IPS-15b (cell line): ENCODE results near the gene PDE4B.

ENCODE experiments used
- H3K27me3 ChIP-seq: one replicate; pipeline ENCODE4 v1.6.1; 2013; ENCODE audit warnings: low read length; ENCODE audit not compliant: control insufficient read depth, insufficient read depth
- H3K36me3 ChIP-seq: one replicate; pipeline ENCODE4 v1.6.1; 2013; ENCODE audit warnings: low read length; ENCODE audit not compliant: control insufficient read depth, insufficient read depth
- H3K4me1 ChIP-seq: one replicate; pipeline ENCODE4 v1.6.1; 2013; ENCODE audit warnings: mild to moderate bottlenecking, low read length; ENCODE audit not compliant: control insufficient read depth, insufficient read depth
- H3K4me3 ChIP-seq: one replicate; pipeline ENCODE4 v1.5.1; 2013; ENCODE audit warnings: low read depth, low read length
- H3K9ac ChIP-seq: one replicate; pipeline ENCODE4 v1.6.1; 2013; ENCODE audit warnings: low read depth, mild to moderate bottlenecking, low read length
- H3K9me3 ChIP-seq: one replicate; pipeline ENCODE4 v1.6.1; 2013; ENCODE audit warnings: mild to moderate bottlenecking, low read length; ENCODE audit not compliant: control insufficient read depth, insufficient read depth

PDE4B gene

GRCh38 chr1:66248257-66248656, 455.6 kb downstream of the PDE4B start:
- Histone ChIP-seq H3K4me1 (no peaks in the 10 kb centered on the region), H3K4me3 (no peak overlapping the region), H3K27me3 (no peaks in the 10 kb centered on the region), H3K9me3 (no peaks in the 10 kb centered on the region), H3K9ac (no peak overlapping the region), H3K36me3 (no peaks in the 10 kb centered on the region)

- Histone ChIP-seq H3K4me1 (no peaks in the 10 kb centered on the region), H3K9me3 (no peaks in the 10 kb centered on the region), H3K9ac (no peak overlapping the region), H3K27me3 (no peaks in the 10 kb centered on the region), H3K4me3 (no peak overlapping the region), H3K36me3 (no peaks in the 10 kb centered on the region)
Observed at GRCh38 chr1:66248746-66249145, 456.1 kb downstream of the PDE4B start.

GRCh38 chr1:66250075-66250474, 457.4 kb downstream of the PDE4B start:
- no peaks in the 10 kb centered on the region for H3K9me3 ChIP-seq
- H3K4me3 ChIP-seq, result no peak overlapping the region

DNA sequence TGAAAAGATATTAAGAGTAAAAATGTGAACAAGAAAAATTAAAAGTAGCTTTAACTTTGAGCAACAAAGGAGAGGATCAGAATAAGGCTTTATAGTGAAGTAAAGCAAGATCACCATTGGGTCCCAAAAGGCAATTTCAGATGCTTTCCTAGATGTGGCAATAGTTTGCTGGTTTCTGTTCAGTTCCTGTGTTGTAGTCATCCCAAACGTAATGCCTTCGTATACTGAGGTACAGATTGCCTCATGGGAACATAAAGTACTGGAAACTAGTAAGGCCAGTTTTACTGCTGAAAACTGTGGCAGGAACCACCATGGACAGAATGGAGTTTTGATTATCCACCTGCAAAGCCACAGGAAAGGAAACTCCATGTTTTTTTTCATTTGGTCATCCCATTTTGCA, 457.8 kb downstream of the PDE4B start:
- no peaks in the 10 kb centered on the region for H3K36me3 ChIP-seq
- H3K27me3 ChIP-seq, result no peaks in the 10 kb centered on the region
- no peak overlapping the region for H3K4me3 ChIP-seq
- no peaks in the 10 kb centered on the region for H3K9me3 ChIP-seq
- H3K4me1 ChIP-seq, result no peaks in the 10 kb centered on the region
- H3K9ac ChIP-seq, result no peak overlapping the region

More at GRCh38 chr1:66250075-66250474, 457.4 kb downstream of the PDE4B start:
- H3K36me3 ChIP-seq, result no peaks in the 10 kb centered on the region
- no peaks in the 10 kb centered on the region for H3K27me3 ChIP-seq
- H3K9ac ChIP-seq, result no peak overlapping the region
- no peaks in the 10 kb centered on the region for H3K4me1 ChIP-seq

GRCh38 chr1:66251546-66251945, 458.9 kb downstream of the PDE4B start:
- Histone ChIP-seq H3K4me3 (no peak overlapping the region), H3K27me3 (no peaks in the 10 kb centered on the region), H3K9ac (no peak overlapping the region), H3K9me3 (no peaks in the 10 kb centered on the region), H3K36me3 (no peaks in the 10 kb centered on the region), H3K4me1 (no peaks in the 10 kb centered on the region)

GRCh38 chr1:66253330-66253921, 460.7 kb downstream of the PDE4B start:
- no peaks in the 10 kb centered on the region for H3K4me1 ChIP-seq

GRCh38 chr1:66254785-66255184, 462.1 kb downstream of the PDE4B start:
- Histone ChIP-seq H3K4me3 (no peak overlapping the region), H3K27me3 (peaks cover 8% of the 10 kb centered on the region), H3K9me3 (no peaks in the 10 kb centered on the region), H3K9ac (no peak overlapping the region), H3K36me3 (no peaks in the 10 kb centered on the region), H3K4me1 (peaks cover 4% of the 10 kb centered on the region)

More at GRCh38 chr1:66253330-66253921, 460.7 kb downstream of the PDE4B start:
- Histone ChIP-seq H3K4me3 (no peak overlapping the region), H3K36me3 (no peaks in the 10 kb centered on the region), H3K9ac (no peak overlapping the region), H3K9me3 (no peaks in the 10 kb centered on the region), H3K27me3 (no peaks in the 10 kb centered on the region)

DNA sequence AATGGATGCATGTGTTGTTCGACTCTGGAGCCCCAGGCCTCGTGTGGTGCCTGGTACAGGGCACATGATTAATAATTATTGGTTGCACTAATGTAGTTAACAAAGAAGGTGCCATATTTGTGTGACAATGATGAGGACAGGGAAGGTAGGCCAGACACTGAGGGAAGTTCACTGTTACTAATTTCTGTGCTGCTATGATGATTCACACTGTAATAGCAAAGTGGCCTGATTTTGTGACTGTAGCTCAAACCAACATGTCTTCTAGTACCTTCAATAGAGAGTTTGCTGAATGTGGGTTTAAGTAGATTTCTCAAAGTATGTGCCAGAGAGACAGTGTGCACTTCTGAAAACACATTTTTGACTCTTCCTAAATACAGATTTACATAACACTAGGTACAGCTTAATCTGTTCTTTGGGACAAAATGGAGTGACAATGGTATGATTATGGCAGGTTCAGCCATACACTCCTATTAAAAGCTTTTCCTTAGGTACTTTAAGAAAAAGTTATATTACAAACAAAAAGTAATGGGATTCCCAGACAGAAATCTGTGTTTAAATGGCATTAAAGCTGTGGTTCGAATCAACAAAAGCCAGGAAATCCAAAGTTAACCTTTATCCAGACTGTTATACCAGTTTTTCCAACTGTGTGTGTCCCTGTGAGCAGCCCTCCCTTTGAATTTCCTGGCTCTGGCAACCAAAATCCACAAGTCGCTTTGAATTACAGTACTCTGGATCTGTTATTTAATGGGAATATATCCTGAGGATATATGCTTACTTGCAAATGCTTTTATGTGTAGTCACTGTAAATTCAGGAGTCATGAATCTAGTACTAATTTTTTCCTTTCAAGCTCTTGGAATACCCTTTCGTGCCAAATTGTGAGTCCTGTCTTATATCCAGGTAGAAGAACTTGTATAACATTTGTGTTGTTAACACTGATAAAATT, 464.2 kb downstream of the PDE4B start:
- Histone ChIP-seq H3K36me3 (no peaks in the 10 kb centered on the region), H3K9me3 (no peaks in the 10 kb centered on the region), H3K4me3 (no peak overlapping the region), H3K27me3 (peaks cover 8% of the 10 kb centered on the region), H3K4me1 (peaks cover 4% of the 10 kb centered on the region), H3K9ac (no peak overlapping the region)

DNA sequence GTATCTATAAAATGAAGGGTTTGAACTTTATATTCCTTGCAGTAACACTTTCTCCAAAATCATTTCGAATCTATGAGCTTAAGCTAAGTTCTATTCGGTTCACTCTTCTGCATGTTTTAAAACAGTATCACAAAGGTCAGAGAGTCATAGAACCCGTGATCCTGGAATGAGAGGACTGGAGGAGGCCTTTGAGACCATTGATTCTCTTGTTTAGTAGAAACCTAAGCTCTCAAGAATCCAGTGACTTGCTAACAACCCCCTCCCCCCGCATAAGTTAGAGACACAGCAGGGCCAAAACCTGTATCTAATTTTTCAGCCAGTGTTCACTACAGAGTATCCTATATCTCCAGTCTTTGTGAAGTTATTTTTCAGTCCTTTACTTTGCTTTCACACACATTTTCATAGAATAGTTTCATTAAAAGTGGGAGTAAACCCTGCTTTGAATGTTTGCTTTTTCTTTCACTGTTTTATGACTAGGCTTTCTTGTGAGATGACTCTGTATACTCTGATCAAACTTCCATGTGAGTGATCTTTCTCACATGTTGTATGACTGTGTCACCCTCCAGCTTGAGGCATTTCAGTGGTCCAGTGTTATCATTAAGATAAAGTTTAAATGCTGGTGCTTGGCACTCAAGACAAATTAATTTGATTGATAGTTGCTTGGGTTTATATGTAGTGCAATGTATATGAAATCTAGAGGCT, 465.9 kb downstream of the PDE4B start:
- H3K27me3 ChIP-seq, result peaks cover 8% of the 10 kb centered on the region
- H3K4me1 ChIP-seq, result peaks cover 4% of the 10 kb centered on the region
- H3K4me3 ChIP-seq, result no peak overlapping the region
- no peaks in the 10 kb centered on the region for H3K36me3 ChIP-seq
- H3K9me3 ChIP-seq, result no peaks in the 10 kb centered on the region
- no peak overlapping the region for H3K9ac ChIP-seq

- Histone ChIP-seq H3K4me3 (no peak overlapping the region), H3K4me1 (peaks cover 4% of the 10 kb centered on the region), H3K9me3 (no peaks in the 10 kb centered on the region), H3K9ac (no peak overlapping the region), H3K27me3 (peaks cover 8% of the 10 kb centered on the region), H3K36me3 (no peaks in the 10 kb centered on the region)
Observed at GRCh38 chr1:66261364-66261763, 468.7 kb downstream of the PDE4B start.

DNA sequence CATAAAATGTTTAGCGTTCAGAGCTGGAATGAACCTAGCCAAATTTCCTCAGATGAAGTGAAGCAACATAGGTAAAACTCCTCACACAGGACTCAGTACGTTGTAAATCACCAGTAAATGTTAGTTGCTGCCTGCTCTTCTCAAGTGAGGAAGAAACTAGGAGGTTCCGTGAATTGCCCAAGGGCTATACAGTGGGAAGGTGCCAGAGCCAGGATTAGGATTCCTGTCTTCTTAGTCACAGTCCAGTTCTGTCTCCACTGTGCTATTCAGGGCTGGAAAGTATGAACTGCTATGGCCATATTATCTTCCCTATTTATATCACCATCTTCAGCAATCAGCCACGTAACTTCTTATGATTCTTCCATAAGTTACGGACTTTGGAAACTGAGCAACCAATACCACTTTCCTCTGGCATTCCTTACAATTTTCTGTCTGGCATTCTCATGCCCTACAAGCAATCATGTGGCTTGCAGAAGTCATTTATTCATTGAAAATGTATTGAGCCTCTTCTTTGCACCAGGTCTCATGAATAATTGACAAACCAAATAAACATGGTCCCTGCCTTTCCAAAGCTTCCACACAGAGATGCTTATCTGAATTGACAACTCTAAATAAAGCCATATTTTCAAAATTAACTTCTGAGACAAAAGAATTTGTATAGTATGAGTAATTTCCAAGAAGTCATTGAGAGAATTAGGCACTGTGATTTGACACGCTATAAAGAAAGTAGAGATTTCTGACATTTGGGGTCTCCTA, 469.7 kb downstream of the PDE4B start:
- Histone ChIP-seq H3K36me3 (no peaks in the 10 kb centered on the region), H3K4me3 (no peak overlapping the region), H3K27me3 (peaks cover 8% of the 10 kb centered on the region), H3K9ac (no peak overlapping the region), H3K9me3 (no peaks in the 10 kb centered on the region), H3K4me1 (peaks cover 4% of the 10 kb centered on the region)
